H9 (cell line): ENCODE measurements around the gene ELAC2. TPM values are rescaled to one million over a fixed set of nuclear protein-coding genes. Genes with fewer than 3 reads are reported as not detected.

Experiments used
- DNase-seq: peaks from one replicate; pipeline ENCODE4 v3.0.0-alpha.2; 2017
- H2AFZ ChIP-seq: one replicate; pipeline ENCODE4 v1.6.1; 2013; ENCODE audit warnings: mild to moderate bottlenecking, low read length, control low read depth, moderate library complexity
- H2AK5ac ChIP-seq: 2 replicates; pipeline ENCODE4 v1.6.1; 2013; ENCODE audit warnings: low read length, control low read depth, mixed read lengths; ENCODE audit not compliant: insufficient read length
- H2BK120ac ChIP-seq: one replicate; pipeline ENCODE4 v1.6.1; 2013; ENCODE audit warnings: low read depth, mild to moderate bottlenecking, low read length, control low read depth, inconsistent platforms; ENCODE audit not compliant: poor library complexity, severe bottlenecking
- H2BK12ac ChIP-seq: 2 replicates; pipeline ENCODE4 v1.6.1; 2013; ENCODE audit warnings: low read length, control low read depth, mixed read lengths, low read depth; ENCODE audit not compliant: insufficient read length
- H2BK15ac ChIP-seq: 2 replicates; pipeline ENCODE4 v1.6.1; 2013; ENCODE audit warnings: low read depth, low read length, control low read depth
- H2BK20ac ChIP-seq: one replicate; pipeline ENCODE4 v1.6.1; 2013; ENCODE audit warnings: low read depth, mild to moderate bottlenecking, low read length, control low read depth, inconsistent platforms; ENCODE audit not compliant: poor library complexity, severe bottlenecking
- H2BK5ac ChIP-seq: 2 replicates; pipeline ENCODE4 v1.6.1; 2013; ENCODE audit warnings: low read length, control low read depth, mixed read lengths; ENCODE audit not compliant: insufficient read length
- H3K14ac ChIP-seq: 2 replicates; pipeline ENCODE4 v1.6.1; 2013; ENCODE audit warnings: low read length, control low read depth; ENCODE audit not compliant: insufficient read depth
- H3K18ac ChIP-seq: 2 replicates; pipeline ENCODE4 v1.6.1; 2013; ENCODE audit warnings: low read depth, mild to moderate bottlenecking, mixed read lengths, low read length, control low read depth; ENCODE audit not compliant: insufficient read length
- H3K23ac ChIP-seq: 2 replicates; pipeline ENCODE4 v1.6.1; 2013; ENCODE audit warnings: low read length, control low read depth, mixed read lengths, low read depth; ENCODE audit not compliant: insufficient read length
- H3K23me2 ChIP-seq: 2 replicates; pipeline ENCODE4 v1.6.1; 2013; ENCODE audit warnings: low read depth, mild to moderate bottlenecking, mixed read lengths, low read length, control low read depth; ENCODE audit not compliant: insufficient read length, poor library complexity, severe bottlenecking
- H3K27ac ChIP-seq: 2 replicates; pipeline ENCODE4 v1.5.1; 2013; ENCODE audit warnings: low read length, control low read depth, mixed read lengths, low read depth; ENCODE audit not compliant: insufficient read length
- H3K27me3 ChIP-seq: 2 replicates; pipeline ENCODE4 v1.6.1; 2013; ENCODE audit warnings: low read length, control low read depth, inconsistent platforms; ENCODE audit not compliant: insufficient read depth
- H3K4ac ChIP-seq: 2 replicates; pipeline ENCODE4 v1.6.1; 2013; ENCODE audit warnings: low read depth, mild to moderate bottlenecking, control low read depth, inconsistent platforms, low read length, moderate library complexity
- H3K4me1 ChIP-seq: 2 replicates; pipeline ENCODE4 v1.6.1; 2013; ENCODE audit warnings: low read length, control low read depth, inconsistent platforms; ENCODE audit not compliant: insufficient read depth
- H3K4me2 ChIP-seq: 2 replicates; pipeline ENCODE4 v1.6.1; 2013; ENCODE audit warnings: low read length, control low read depth, mixed read lengths; ENCODE audit not compliant: insufficient read length, insufficient read depth
- H3K56ac ChIP-seq: 2 replicates; pipeline ENCODE4 v1.6.1; 2013; ENCODE audit warnings: low read depth, mild to moderate bottlenecking, mixed read lengths, low read length, control low read depth; ENCODE audit not compliant: insufficient read length
- H3K79me1 ChIP-seq: 2 replicates; pipeline ENCODE4 v1.6.1; 2013; ENCODE audit warnings: low read depth, mild to moderate bottlenecking, moderate library complexity, low read length, control low read depth, inconsistent platforms; ENCODE audit not compliant: insufficient read depth, poor library complexity, severe bottlenecking
- H3K79me2 ChIP-seq: 2 replicates; pipeline ENCODE4 v1.6.1; 2013; ENCODE audit warnings: low read length, control low read depth, inconsistent platforms; ENCODE audit not compliant: insufficient read depth
- H3K9ac ChIP-seq: 2 replicates; pipeline ENCODE4 v1.6.1; 2013; ENCODE audit warnings: low read length, control low read depth, mixed read lengths; ENCODE audit not compliant: insufficient read length; ENCODE audit errors: extremely low read depth
- H3K9me3 ChIP-seq: one replicate; pipeline ENCODE4 v1.6.1; 2013; ENCODE audit warnings: low read depth, low read length, inconsistent platforms; ENCODE audit not compliant: control insufficient read depth
- H3T11ph ChIP-seq: one replicate; pipeline ENCODE4 v1.6.1; 2013; ENCODE audit warnings: mild to moderate bottlenecking, low read length, control low read depth, inconsistent platforms
- H4K20me1 ChIP-seq: one replicate; pipeline ENCODE4 v1.6.1; 2013; ENCODE audit not compliant: control insufficient read depth, insufficient read length, insufficient read depth
- H4K5ac ChIP-seq: 2 replicates; pipeline ENCODE4 v1.6.1; 2013; ENCODE audit warnings: low read depth, mild to moderate bottlenecking, mixed read lengths, low read length, control low read depth; ENCODE audit not compliant: insufficient read length
- H4K8ac ChIP-seq: replicated peaks from 2 replicates; pipeline ENCODE4 v1.6.1; 2013; ENCODE audit warnings: low read length, control low read depth, mixed read lengths, low read depth; ENCODE audit not compliant: insufficient read length
- H4K91ac ChIP-seq: 2 replicates; pipeline ENCODE4 v1.6.1; 2013; ENCODE audit warnings: low read depth, mild to moderate bottlenecking, moderate library complexity, mixed read lengths, low read length, control low read depth; ENCODE audit not compliant: insufficient read length
- H3K27ac Mint-ChIP-seq, 3 experiments: 2 replicates in 2 of 3; 3 replicates in 1 of 3; pipeline ENCODE4 v1.8.0; 2020 to 2021; ENCODE audit warnings: mixed read lengths in 3 of 3, mild to moderate bottlenecking in 1 of 3, moderate library complexity in 1 of 3
- H3K27me3 Mint-ChIP-seq: 2 replicates; pipeline ENCODE4 v1.8.0; 2021; ENCODE audit warnings: low read depth, mild to moderate bottlenecking, moderate library complexity, mixed read lengths
- H3K36me3 Mint-ChIP-seq, 3 experiments: 2 replicates in 2 of 3; 3 replicates in 1 of 3; pipeline ENCODE4 v1.8.0; 2020 to 2021; ENCODE audit warnings: low read depth in 3 of 3, mixed read lengths in 3 of 3; ENCODE audit not compliant: insufficient read depth in 1 of 3
- H3K4me1 Mint-ChIP-seq, 2 experiments: 2 replicates each; pipeline ENCODE4 v1.8.0; 2020; ENCODE audit warnings: mixed read lengths in 2 of 2
- H3K4me3 Mint-ChIP-seq, 2 experiments: 2 replicates in 1 of 2; 3 replicates in 1 of 2; pipeline ENCODE4 v1.8.0; 2020 to 2021; ENCODE audit warnings: mild to moderate bottlenecking in 2 of 2, mixed read lengths in 2 of 2, moderate library complexity in 1 of 2
- H3K9me3 Mint-ChIP-seq, 2 experiments: 2 replicates in 1 of 2; 3 replicates in 1 of 2; pipeline ENCODE4 v1.8.0; 2020; ENCODE audit warnings: mild to moderate bottlenecking in 2 of 2, mixed read lengths in 2 of 2, moderate library complexity in 1 of 2
- WGBS: extraction: QIAGEN DNeasy Blood & Tissue Kit; methylation state at CpG from one replicate; pipeline ENCODE4 v1.1.7; 2013; ENCODE audit warnings: missing lambda C conversion rate, low lambda C conversion rate, mixed read lengths; ENCODE audit not compliant: insufficient read length; ENCODE audit errors: extremely low coverage; 5-methylcytosine and 5-hydroxymethylcytosine counted together
- total RNA-seq: library from RNA; stranded (reverse); gene quantifications from 2 replicates; pipeline ENCODE4 v1.2.1, GENCODE V29; 2021
- TF ChIP-seq, protein P1 (sequence below): fragments of 200-600 bp; sonication (generic); conservative IDR thresholded peaks from 3 replicates; pipeline ENCODE4 v1.8.0; 2021; ENCODE audit warnings: antibody characterized with exemption, mild to moderate bottlenecking

Gene ELAC2
- total RNA-seq, 1 experiment from 2014 or later: 90.7 TPM

DNA sequence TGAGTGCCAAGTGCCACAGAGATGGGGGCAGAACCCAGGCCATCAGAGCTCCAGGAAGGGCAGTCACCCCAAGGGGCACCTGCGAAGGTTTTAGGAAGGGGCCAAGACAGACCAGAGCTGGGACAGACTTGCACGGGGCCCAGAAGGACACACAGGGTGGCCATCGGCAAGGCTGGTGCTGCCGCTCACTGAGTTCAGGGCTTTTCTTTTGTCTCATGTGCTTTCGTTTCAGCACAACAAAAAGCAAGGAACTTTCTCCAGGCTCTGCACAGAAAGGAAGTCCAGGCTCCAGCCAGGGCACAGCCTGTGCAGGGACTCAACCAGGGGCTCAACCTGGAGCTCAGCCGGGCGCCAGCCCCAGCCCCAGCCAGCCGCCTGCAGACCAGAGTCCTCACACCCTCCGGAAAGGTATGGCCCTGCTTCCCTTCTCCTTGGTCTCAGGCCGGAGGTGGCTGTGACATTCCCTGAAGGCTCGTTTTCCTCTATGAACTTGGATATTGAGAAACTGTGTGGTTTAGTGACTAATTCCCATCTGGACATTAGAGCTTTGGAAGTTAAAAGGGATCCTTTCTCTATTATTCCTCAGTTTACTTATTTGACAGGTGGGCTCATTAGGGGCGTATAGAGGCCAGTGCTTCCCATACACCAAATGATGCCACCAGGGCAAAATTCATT lies 37.9 kb downstream of the ELAC2 start:
- Histone ChIP-seq H3K9ac (no peak overlapping the region), H4K5ac (no peak overlapping the region), H3K23me2 (no peaks in the 10 kb centered on the region), H2BK15ac (no peak overlapping the region), H3K23ac (no peak overlapping the region), H2AFZ (no peak overlapping the region), H2BK20ac (no peak overlapping the region), H4K20me1 (no peaks in the 10 kb centered on the region), H3K56ac (no peak overlapping the region), H3K14ac (no peak overlapping the region), H2BK120ac (no peak overlapping the region), H4K8ac (no peak overlapping the region), H3K4me2 (no peak overlapping the region), H2AK5ac (no peak overlapping the region), H4K91ac (no peak overlapping the region), H3K27ac (no peak overlapping the region), H3K27me3 (no peaks in the 10 kb centered on the region), H3K9me3 (no peaks in the 10 kb centered on the region), H3K4ac (peak overlapping the region; percentile 34; the same call in 1 of the 2 replicates), H2BK5ac (no peak overlapping the region), H3K4me1 (peaks cover 2% of the 10 kb centered on the region; the same call in 1 of the 2 replicates), H3K79me2 (no peaks in the 10 kb centered on the region), H3K79me1 (no peaks in the 10 kb centered on the region), H3K18ac (no peak overlapping the region), H3T11ph (no peak overlapping the region), H2BK12ac (no peak overlapping the region)
- H3K9me3 Mint-ChIP-seq: no peaks in the 10 kb centered on the region; a peak in 2 of 5 replicates
- H3K4me1 Mint-ChIP-seq: peaks cover 11 to 24% of the 10 kb centered on the region in 2 experiments
- WGBS: no CpG with 5 or more reads among the region's 12 CpGs
- H3K4me3 Mint-ChIP-seq: no peak overlapping the region
- DNase-seq: no peak
- peaks cover 2 to 9% (median 7%) of the 10 kb centered on the region in 3 experiments for H3K36me3 Mint-ChIP-seq
- H3K27me3 Mint-ChIP-seq: no peaks in the 10 kb centered on the region
- peak overlapping the region in 2 of 3 experiments; percentile 9 to 60; a peak in 2 of 7 replicates for H3K27ac Mint-ChIP-seq
- TF ChIP-seq, protein P1, sequence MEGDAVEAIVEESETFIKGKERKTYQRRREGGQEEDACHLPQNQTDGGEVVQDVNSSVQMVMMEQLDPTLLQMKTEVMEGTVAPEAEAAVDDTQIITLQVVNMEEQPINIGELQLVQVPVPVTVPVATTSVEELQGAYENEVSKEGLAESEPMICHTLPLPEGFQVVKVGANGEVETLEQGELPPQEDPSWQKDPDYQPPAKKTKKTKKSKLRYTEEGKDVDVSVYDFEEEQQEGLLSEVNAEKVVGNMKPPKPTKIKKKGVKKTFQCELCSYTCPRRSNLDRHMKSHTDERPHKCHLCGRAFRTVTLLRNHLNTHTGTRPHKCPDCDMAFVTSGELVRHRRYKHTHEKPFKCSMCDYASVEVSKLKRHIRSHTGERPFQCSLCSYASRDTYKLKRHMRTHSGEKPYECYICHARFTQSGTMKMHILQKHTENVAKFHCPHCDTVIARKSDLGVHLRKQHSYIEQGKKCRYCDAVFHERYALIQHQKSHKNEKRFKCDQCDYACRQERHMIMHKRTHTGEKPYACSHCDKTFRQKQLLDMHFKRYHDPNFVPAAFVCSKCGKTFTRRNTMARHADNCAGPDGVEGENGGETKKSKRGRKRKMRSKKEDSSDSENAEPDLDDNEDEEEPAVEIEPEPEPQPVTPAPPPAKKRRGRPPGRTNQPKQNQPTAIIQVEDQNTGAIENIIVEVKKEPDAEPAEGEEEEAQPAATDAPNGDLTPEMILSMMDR: no peak
